Stimulated activated CD4-positive, alpha-beta T cell treated with anti-CD3 and anti-CD28 coated beads, Interleukin-15, amount 100 ng/mL, for 1 hour (primary cell): ENCODE data around the gene LIX1L.

Experiments used
- DNase-seq, 2 donors: peaks; one replicate each; pipeline ENCODE4 v3.0.0-alpha.2; 2020; ENCODE audit warnings: low read depth in 1 of 2, low spot score in 1 of 2

LIX1L gene

GRCh38 chr1:145963265-145964019, 5.6 kb upstream of the LIX1L start:
- DNase-seq, result no peak

- DNase-seq, result no peak
Measured at GRCh38 chr1:145962157-145963102, 4.6 kb upstream of the LIX1L start.

GRCh38 chr1:145961425-145962156, 3.8 kb upstream of the LIX1L start:
- DNase-seq, result peak in 1 of 2 donors; percentile 42

DNA sequence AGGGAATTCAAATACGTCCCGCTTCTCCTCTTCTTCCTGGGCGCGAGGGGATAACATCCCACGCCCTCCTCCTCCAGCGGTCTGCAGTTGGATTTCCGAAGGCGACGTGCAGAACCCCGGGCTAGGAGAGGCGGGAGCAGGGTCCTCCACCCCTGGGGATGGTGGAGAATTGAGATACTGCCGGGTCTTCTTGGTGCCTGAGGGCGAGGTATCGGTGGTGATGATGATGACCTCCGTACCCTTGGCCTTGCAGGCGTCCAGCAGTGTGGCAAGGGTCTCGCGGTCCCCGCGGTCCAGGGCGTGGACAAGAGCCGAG, 3.2 kb upstream of the LIX1L start:
- no peak for DNase-seq

GRCh38 chr1:145960468-145961108, 2.8 kb upstream of the LIX1L start:
- DNase-seq, result no peak

DNA sequence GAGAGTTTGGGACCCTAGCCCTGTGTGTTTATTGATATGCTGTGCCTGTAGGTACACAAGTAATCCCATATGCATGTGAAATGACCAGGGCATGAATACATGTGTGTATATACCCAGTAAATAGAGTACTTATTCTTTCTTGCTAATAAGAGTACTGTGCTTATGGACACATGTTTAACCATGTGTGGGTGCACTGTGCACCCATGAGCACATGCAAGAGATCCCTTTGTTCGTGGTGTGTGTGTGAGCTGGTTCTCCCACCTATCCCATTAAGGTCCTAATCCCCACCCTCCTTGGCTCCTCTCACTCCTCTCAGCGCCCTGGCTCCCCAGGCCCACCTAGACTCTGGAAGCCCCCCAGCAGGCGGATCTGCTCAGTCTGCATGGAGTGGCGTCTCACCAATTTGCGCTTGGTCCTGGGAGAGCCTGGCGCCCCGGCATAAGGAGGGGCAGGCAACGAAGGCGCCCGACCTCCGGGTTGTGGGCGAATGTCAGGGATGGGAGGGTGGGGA, 2.2 kb upstream of the LIX1L start:
- DNase-seq, result no peak

- DNase-seq, result no peak
Measured at GRCh38 chr1:145959333-145959732, 1.5 kb upstream of the LIX1L start.

GRCh38 chr1:145958734-145959133, 917 bp upstream of the LIX1L start:
- no peak for DNase-seq

DNA sequence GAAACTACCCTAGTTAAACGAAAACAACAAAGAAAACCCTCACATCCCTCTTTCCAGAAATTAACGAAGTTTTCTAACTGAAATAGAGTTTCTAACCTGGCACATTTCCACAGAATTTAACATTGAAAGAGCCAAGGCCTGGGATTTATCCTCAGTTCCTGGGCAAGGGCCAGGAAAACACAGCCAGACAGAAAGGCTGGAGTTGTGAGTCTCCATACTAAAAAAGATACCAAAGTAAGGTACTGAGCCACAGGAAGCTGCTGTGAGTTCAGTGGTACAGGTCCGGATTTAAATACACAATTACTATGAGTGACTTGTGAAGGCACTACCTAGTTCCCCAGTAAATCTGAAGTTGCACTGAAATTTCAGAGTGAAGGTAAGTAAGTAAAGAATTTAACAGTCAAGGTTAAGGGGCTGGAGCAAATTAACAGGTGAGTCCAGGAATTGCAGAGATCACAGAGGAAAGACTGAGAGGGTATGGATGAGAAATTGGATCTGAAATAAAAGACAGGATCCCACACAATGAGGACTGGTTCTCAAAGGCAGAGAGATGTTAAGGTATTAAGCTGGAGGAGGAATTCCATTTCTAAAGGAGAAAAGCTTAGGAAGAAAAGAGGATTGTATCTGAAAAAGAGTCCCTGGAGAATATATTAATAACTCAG, 905 bp downstream of the LIX1L start:
- DNase-seq, result no peak

- no peak for DNase-seq
Measured at GRCh38 chr1:145956361-145956760, 1.5 kb downstream of the LIX1L start.

GRCh38 chr1:145955436-145955835, 2.4 kb downstream of the LIX1L start:
- DNase-seq, result no peak

DNA sequence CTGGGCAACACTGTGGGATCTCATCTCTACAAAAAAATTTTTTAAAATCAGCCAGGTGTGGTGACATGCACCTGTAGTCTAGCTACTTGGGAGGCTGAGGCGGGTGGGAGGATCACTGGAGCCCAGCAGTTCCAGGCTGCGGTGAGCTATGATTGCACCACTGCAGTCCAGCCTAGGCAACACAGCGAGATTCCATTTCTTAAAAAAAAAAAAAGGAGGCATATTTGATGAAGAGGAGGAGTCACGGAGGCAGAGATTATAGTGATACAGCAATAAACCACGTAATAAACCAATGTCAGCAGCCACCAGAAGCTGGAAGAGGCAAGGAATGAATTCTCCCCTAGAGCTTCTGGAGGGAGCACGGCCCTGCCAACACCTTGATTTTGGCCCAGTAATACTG, 4.0 kb downstream of the LIX1L start:
- no peak for DNase-seq

GRCh38 chr1:145952903-145953302, 4.9 kb downstream of the LIX1L start:
- no peak for DNase-seq

GRCh38 chr1:145951526-145951925, 6.3 kb downstream of the LIX1L start:
- DNase-seq, result no peak

GRCh38 chr1:145949219-145949618, 8.6 kb downstream of the LIX1L start:
- no peak for DNase-seq

- no peak for DNase-seq
Measured at GRCh38 chr1:145947551-145947950, 10.3 kb downstream of the LIX1L start.

DNA sequence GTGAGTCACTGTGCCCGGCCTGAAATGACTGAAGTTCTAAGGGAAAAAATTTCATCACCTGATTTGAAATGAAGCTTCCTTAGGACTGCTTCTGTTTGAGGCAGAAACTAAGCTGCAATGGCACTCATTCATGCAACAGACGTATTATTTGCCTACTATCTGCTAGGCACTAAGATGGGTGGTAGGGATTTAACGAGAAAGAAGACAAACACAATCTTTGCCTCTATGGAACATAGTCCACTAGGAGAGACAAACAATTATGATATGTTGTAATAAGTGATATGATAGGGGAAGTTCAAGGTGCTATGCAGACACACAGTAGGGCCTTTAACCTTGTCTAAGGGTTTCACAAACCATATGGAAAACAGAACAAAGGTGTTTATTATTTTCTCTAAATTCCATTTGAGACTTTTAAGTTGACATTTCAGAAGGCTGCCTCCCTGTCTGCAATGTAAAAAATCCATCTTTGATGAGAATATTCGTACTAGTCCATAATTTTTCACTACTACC, 11.3 kb downstream of the LIX1L start:
- DNase-seq, result no peak

DNA sequence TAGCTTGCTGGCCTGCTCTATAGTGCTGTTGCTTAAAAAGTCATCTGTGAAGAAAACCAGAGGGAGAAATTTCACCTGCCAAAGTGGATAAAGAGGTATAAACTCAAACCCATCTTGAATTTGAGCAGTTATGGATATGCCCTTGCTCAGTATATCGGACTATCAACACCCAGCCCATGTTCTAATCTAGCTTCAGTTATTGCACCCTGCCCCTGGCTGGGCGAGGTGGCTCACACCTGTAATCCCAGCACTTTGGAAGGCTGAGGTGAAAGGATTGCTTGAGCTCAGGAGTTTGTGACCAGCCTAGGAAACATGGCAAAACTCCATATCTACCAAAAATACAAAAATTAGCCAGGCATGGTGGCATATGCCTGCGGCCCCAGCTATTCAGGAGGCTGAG, 13.3 kb downstream of the LIX1L start:
- DNase-seq, result no peak

DNA sequence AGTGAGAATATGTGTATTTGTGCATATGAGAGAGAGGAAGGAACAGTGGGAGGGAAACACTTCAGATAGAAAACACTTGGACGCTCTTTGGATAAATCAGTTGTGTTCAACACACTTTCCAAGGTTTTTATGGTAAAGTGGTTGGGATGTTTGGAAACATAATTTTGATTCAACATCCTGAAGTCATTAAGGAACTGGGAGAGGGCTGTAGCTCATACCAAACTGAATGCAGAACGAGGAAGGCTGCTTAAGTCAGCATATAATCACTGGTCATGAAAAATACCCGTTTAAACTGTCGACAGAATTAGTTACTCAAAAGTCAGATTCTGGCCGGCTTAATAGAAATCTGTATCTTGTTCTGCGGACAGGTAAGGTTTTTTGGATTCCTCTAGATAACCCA, 14.9 kb downstream of the LIX1L start:
- no peak for DNase-seq

DNA sequence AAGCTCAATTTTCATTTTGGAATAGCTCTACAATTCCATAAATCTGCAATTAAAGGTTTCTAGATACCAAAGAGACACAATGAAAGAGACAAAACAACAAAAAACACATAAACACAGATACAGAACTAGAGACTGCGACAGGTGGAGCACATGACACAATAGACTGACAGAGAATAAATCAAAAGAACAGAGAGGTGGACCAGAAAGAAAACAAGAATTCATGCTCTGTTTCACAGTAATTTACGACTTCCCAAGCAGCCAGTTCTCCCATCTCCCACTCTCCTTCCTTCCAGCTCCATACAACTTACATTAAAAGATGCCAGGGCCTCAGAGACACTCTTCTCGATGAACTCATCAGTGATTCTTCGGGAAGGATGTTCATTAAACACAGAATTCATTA, 15.4 kb downstream of the LIX1L start:
- no peak for DNase-seq
